Right ventricle myocardium superior (tissue), 1 donor: ENCODE results near the gene FANCI. TPM values are rescaled to one million over a fixed set of nuclear protein-coding genes. Genes with fewer than 3 reads are reported as not detected.
"Not testable (repeated sequence)": the region's sequence is repeated elsewhere in the genome, so short reads cannot be mapped to it uniquely, and the experiment has no call there.

ENCODE experiments used
- ATAC-seq: fragments of 200-7000 bp; cut with Tn5 transposase; one replicate; pipeline ENCODE4 v1.9.1; 2020; ENCODE audit warnings: mild to moderate bottlenecking; ENCODE audit not compliant: poor library complexity
- DNase-seq: peaks from one replicate; pipeline ENCODE4 v3.0.0-alpha.2; 2020
- intact Hi-C: fragments of 100-400 bp; cut with DNase I; formaldehyde crosslinking; loops from one replicate; pipeline ENCODE4 v1.11.2; 2022
- total RNA-seq: library from RNA; stranded (reverse); fragmentation: NEBNext Ultra II Directional; extraction: Animal tissue kit (Norgen Biotek cat#: 25700); gene quantifications from one replicate; pipeline ENCODE4 v1.2.1, GENCODE V29; 2021
- donor health status: DM: no; HTN: yes; CAD: no; lungs with severe emphysema.

The FANCI gene
- total RNA-seq, 1 donor from 2014 or later = 3.6 TPM

DNA sequence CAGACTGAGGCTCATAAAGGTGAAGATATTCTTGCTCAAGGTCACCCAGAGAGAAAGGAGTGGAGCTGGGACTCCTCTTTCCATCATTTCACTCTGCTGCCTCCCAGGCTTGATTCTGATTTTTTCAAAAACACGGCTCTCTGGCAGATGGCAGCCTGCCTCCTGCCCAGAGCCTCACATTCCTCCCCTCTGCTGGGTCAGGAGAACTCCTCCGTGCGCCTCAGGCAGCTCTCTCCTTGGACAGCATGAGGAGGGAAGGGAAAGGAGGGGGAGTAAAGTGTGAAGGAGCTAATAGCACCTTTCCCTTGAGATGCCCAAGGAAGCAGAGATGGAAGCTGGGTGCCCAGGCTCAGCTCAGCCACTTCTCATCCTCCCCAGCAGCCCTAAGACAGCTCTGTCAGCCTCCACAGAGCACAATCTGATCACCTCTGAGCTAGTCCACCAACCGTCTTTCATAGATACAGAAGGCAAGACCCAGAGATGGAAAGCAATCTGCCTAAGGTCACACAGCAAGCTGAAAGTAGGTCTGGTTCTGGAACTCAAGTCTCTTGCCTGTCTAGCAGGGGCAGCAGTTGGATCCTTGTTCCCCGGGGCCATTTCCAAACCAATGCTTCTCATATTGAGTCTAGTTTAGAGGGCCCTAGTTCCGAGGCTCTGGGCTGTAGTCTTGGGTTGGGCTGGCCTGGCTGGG lies 25.9 kb upstream of the FANCI start:
- no peak for ATAC-seq
- no peak for DNase-seq
- intact Hi-C loops = no loop called here

DNA sequence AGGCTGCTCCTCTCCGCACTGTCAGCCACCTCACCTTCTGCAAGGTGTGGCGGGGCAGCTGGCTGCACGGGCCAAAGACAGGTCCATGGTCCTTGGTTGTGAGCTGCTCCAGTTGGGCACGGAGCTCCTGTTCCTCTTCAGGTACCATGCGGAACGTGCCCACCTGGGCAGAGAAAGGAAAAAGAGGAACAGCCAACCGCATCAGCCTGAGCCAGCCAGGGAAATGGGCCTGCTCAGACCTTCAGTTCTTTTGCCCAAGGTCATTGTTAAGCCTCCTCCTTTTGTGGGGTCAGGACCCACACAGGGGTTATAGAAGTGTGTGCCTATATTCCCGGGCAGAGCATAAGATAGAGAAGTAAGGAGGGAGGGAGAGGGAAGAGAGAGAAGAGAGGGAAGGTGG lies 25.2 kb upstream of the FANCI start:
- intact Hi-C loops = no loop called here
- ATAC-seq (no peak), DNase-seq (no peak)

DNA sequence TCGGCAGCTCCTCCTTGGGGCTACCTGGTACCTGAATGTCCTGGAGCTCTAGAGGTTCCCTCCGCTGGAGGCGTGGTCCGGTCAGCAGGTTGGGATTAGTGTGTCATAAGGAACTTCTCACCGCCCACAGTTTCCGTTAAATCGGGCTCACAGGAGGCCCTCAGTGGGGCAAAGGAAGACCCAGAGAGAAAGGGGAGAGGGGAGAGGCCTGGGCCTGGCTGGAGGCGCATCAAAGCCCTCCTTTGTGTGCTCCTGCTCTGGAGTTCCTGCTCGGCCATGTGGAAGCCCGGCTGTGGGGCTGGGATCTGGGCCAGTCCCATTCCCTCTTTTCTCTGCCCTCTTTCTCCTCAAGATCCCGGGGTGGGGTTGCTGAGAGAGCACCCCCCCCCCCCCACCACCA lies 22.2 kb upstream of the FANCI start, which contains the start of gene RLBP1:
TSS of gene RLBP1 (minus strand) at position 37 of the 400 bp plus-strand sequence. CDS start 2,604 bp downstream, outside the sequence.
- no peak for DNase-seq
- intact Hi-C loops = no loop called here

DNA sequence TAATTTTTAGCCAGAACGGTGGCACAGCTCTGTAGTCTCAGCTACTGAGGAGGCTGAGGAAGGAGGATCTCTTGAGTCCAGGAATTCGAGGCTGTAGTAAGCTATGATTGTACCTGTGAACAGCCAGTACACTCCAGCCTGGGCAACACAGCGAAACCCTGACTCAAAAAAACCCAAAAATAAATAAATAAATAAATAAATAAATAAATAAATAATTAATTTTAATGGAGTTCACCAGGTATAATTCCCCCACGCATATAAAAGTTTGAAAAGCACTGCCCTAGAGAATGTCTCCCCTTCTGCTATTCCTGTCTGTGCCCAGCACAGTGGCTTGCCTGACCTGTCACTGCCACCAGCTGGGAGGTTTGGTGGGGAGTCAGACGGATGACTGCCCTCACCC lies 18.2 kb upstream of the FANCI start:
- intact Hi-C loops = no loop called here
- no peak for ATAC-seq
- DNase-seq = no peak

More for the DNA sequence above, 22.2 kb upstream of the FANCI start, which contains the start of gene RLBP1:
- no peak for ATAC-seq

DNA sequence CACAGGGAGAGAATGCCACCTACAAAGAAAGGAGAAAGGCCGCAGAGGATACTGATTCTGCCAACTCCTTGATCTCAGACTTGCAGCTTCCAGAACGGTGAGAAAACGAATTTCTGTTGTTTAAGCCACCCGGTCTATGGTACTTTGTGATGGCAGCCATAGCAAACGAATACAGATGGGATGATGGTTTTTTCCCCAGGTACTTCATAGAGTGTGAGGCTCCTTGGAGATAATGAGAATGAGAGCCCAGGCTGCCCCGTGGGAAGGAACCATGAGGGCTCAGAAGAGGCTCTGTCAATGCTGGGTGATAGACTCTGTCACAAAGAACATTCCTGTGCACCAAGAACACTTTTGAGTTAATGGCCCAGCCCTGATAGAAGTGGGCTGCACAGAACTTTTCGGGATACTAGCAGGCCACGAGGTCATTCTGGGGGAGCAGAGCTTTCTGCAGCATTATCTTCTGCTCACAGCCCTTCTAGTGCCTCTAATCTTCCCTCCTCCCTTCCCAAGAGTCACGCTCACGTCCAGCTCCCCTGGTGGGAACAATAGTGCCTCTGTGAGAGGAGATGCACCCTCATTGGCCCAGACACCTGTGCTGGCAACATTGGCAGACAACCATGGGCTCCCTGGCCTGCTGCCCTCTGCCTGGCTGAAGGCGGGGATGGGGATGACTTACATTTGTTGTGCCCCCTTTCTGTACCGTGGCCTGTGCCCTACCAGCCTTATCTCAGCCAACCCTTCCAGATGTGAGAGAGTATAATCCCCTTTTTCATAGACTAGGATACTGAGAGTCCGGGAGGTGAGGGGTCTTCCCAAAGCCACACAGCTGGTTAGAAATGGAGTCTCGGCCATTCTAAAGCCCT lies 17.2 kb upstream of the FANCI start:
- ATAC-seq = no peak
- DNase-seq = no peak
- intact Hi-C loops = no loop called here

DNA sequence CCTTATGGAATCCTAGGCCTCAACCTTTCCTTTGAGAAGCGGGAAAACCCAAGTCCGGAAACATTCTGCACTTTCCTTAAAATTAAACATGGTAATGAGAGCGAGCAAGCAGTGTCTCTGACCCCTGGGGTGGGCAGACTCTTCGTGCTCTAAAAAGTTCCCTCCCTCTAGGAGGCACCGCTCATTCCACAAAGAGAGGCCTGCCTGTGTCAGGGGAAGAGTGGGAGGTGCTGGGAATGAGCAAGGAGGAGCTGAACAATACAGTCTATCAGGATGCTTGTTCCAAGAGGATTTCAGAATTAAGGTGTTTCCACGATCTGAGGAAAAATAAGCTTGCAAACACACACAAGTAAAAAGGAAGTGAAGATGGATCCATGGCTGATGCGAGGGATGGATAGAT lies 16.4 kb upstream of the FANCI start:
- no peak for ATAC-seq
- no peak for DNase-seq
- intact Hi-C loops = no loop called here

DNA sequence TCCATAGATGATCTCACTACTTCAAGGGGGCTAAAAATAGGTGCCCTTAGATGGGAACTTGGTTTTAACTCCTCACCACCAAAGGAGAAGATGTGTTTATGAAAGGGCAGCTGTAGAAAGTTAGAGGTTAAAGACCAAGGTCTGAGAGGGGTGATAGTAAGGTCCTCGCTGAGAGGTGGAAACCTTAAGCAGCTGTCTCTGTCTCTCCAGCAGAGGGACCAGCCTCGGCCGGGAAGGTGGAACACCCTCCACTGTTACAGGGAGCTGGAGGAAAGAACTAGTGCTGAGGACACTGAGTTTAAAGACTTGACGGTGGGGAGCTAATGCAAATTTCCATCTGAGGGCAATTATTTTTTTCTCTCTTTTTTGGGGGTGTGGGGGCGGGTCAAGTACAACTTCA lies 13.5 kb upstream of the FANCI start:
- intact Hi-C loops = no loop called here
- no peak for ATAC-seq
- DNase-seq = no peak

DNA sequence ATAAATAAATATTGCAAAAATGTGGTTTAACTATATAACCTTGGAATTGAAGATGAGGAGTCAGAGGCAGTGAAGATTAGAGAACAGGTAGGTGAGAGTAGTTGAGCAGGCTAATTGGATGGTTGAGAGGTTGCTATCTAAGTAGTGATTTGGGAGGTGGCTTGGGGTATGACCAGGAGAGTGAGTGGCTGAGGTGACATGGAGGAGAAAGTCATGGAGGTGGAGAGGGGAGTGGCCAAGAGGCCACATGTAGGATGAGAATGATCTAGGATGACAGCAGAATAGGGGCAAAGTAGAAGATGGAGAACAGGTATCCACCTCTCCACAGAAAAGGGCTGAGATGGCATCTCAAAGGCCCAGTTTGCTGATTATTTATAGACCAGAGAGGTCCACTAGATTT lies 11.9 kb upstream of the FANCI start:
- intact Hi-C loops = no loop called here
- DNase-seq (no peak), ATAC-seq (no peak)

DNA sequence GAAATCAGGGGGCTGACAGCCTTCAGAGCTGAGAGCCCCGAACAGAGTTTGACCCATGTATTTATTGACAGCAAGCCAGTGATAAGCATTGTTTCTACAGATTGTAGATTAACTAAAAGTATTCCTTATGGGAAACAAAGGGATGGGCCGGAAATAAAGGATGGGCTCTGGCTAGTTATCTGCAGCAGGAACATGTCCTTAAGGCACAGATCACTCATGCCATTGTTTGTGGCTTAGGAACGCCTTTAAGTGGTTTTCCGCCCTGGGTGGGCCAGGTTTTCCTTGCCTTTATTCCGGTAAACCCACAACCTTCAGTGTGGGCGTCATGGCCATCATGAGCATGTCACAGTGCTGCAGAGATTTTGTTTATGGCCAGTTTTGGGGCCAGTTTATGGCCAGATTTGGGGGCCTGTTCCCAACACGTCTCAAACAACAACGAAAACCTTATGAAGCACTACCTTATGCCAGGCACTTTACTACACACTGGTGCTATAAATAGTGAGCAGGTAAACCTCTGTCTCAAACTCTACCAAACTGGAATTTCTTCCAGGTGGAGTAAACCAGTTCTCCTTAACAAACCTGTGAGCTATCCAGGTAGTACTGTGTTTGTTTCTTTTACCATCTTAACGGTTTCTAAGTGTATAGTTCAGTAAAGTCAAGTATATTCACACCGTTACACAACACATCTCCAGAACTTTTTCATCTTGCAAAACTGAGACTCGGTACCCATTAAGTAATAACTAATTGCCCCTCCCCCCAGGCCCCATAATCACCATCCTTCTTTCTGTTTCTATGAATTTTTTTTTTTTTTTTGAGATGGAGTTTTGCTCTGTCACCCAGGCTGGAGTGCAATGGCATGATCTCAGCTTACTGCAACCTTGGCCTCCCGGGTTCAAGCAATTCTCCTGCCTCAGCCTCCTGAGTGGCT lies 3.6 kb upstream of the FANCI start:
- intact Hi-C loops, ATAC-seq, DNase-seq: not testable (repeated sequence)

DNA sequence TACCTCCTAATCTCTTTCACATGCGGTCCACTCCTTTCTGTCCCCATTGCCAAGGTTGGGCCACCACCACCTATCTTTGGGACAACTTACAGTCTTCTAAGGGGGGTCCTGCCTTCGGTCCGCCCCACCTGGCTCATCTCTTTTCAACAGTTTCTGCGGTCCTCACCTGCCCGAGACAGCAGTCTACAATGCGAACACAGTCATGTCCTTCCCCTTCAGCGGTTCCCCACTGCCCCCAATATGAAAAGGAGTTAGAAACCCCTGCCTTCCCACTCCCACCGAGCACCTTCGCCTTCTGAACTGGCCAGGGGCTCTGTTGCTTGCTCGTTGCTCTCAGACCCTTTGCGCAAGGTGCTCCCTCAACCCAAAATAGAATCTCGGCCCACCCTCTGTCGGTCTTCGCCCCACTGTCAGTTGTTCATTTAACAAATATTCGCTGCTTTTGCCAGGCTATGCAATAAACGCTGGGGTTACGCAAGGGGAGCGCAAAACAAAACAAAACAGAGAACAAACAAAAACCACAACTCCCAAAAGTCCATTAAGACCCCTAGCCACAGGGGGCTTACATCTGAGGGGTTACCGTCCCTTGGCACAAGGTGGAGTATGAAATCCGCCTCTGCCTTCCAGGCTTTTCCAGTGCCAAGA lies 611 bp upstream of the FANCI start:
- intact Hi-C loops = no loop called here
- ATAC-seq (peak; percentile 48), DNase-seq (peak; percentile 43)

DNA sequence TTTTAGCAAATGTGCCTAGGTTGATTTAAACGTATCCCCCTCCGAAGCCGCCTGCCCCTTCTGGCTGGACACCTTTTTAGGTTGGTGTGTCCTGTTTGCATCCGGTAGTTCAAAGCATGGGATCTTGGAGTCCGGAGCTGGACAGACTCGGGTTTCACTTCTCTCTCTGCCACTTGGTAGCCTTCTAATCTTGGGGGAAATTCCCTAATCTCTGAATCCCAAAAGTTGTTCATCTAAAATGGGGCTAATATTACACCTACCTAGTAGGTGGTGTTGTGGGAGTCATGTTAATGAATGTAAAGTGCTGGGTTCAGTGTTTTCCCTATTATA lies 760 bp downstream of the FANCI start:
- intact Hi-C loops = no loop called here
- DNase-seq = no peak
- no peak for ATAC-seq

DNA sequence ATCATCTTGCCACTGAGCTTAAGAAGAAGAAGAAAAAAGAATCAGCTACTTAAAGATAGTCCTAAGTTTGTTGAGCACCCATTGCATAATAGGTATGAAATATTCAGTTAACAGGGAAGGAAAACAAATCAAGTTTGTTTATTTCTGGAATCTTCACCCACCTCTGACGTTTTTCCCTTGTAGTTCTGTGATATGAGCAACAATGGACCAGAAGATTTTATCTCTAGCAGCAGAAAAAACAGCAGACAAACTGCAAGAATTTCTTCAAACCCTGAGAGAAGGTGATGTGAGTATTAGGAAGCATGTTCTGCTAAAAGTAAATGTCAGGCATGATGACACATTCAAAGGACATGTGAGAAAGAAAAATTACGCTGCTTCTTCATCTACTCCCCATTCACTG lies 3.7 kb downstream of the FANCI start:
- ATAC-seq (no peak), DNase-seq (no peak)
- intact Hi-C loops = no loop called here

DNA sequence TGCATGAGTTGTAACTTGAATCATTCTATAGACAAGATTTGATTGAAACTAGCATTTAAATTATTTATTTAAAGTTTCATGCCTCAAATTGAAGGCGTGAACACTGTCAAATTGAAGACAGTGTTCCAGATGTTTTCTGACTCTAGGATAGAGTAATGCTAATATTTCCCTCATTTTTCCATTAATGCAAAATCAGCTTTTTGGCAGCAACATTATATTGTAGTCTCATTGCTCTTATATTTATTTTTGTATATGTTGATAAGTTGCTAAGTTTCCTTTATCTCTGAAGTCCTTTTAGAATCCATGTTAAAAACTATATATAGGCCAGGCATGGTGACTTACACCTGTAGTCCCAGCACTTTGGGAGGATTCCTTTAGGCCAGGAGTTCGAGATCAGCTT lies 4.8 kb downstream of the FANCI start:
- DNase-seq (no peak), ATAC-seq (no peak)
- intact Hi-C loops = no loop called here

DNA sequence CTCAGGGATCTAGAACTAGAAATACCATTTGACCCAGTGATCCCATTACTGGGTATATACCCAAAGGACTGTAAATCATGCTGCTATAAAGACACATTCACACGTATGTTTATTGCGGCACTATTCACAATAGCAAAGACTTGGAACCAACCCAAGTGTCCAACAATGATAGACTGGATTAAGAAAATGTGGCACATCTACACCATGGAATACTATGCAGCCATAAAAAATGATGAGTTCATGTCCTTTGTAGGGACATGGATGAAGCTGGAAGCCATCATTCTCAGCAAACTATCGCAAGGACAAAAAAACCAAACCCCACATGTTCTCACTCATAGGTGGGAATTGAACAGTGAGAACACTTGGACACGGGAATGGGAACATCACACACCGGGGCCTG lies 6.4 kb downstream of the FANCI start:
- intact Hi-C loops, DNase-seq, ATAC-seq: not testable (repeated sequence)

DNA sequence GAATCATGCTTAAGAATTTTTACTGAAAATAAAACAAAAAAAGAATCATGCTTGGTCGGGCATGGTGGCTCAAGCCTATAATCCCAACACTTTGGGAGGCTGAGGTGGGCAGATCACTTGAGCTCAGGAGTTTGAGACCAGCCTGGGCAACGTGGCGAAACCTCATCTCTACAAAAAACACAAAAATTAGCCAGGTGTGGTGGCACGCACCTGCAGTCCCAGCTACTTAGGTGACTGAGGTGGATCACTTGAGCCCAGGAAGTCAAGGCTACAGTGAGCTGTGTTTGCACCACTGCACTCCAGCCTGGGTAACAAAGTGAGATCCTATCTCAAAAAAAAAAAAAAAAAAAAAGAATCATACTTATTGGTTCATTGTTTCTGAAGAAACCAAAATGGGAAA lies 33.5 kb downstream of the FANCI start:
- intact Hi-C loops, DNase-seq, ATAC-seq: not testable (repeated sequence)

DNA sequence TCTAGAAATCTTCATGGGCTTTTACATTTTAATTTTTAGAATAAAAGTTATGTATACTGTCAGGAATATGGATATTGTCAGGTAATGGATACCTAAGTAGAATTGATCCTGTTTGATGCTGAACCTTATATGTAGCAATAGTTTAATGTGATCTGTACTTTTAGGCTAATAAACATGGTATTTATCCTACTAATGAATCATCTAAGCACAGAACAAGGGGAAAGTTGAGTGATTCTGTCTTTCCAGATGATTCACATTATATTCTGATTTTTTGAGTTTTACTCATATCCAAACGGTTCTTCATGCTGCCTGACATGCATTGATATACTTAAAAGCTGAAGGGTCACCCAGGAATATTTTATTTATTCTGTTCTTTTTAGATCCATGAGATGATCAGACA lies 34.5 kb downstream of the FANCI start:
- intact Hi-C loops = no loop called here
- no peak for ATAC-seq
- DNase-seq = no peak

DNA sequence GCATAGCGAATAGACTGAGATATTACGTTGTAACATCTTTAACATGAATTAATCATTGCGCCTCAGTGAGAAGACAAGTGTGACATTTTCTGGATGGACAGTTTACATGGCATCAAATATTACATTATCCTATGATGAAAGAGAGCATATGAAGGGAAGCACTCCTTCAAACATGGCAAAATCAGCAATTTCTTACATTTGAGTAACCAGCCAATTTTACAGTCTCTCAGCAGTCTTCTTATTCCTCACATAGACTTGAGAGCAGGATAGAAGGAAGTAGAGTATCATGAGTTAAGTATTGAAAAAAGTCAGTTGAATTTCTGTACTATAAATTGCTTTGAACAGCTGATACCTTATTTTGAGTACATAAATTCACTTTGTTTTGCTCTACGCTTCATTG lies 38.9 kb downstream of the FANCI start:
- intact Hi-C loops = no loop called here
- DNase-seq (no peak), ATAC-seq (no peak)

DNA sequence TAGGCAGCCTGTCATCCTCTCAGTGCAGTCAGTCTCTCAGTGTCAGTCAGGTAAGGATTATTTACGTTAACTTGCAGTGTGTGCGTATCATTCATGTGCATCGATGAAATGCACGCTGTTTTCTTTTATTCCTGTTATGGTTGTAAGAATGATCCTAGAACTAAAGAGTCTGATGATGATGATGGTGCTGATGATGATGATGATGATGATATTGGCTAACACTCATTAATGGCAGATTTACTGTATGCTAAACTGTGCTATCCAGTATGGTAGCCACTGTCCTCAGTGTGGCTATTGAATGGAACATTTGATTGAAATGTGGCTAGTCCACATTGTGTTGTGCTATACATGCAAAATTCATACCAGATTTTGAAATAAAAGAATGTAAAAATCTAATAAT lies 39.4 kb downstream of the FANCI start:
- no peak for DNase-seq
- intact Hi-C loops = no loop called here
- ATAC-seq = no peak

DNA sequence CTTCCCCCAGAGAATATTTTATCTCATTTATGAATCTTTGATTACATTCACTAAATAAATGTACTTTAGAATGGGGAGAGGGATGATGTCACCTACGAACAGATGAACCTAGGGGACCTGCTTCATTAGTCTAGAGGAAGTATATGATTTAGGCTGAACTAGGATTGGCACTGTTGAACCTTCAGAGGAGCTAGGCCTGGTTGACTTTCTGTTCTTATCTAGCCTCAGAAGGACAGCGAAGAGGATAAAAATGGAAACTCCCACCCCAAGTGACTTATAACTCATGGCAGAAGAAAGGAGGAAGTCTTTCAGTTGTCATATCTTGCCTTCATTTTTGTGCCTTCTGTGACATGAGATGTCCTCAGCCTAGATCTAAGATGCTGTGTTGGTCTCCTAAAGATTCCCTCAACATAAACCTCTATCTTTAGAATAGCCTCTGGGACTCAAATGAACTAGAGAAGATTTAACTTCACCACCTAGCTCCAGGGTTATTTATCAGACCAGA lies 48.2 kb downstream of the FANCI start:
- ATAC-seq (no peak), DNase-seq (no peak)
- intact Hi-C loops = no loop called here
